ENCODE data around the gene CYP11A1.

GRCh38 chr15:74402337-74402841 lies 34.9 kb upstream of the CYP11A1 start:
- no peak for TF ChIP-seq CTCF (conservative IDR thresholded peaks at IDR 0.05; ENCODE audit: low read length)
- TF ChIP-seq EZH2phosphoT487 (IDR thresholded peaks at IDR 0.05; ENCODE audit: borderline replicate concordance): no peak
